ENCODE results near the gene RHOT2. TPM values are rescaled to one million over a fixed set of nuclear protein-coding genes. Genes with fewer than 3 reads are reported as not detected.

RHOT2 gene
- total RNA-seq, 2 donors from 2014 or later = 73.8 to 106 TPM

- no peak for DNase-seq
- intact Hi-C loops (cut with DNase I) = no loop called here
These were observed 24.9 kb upstream of the RHOT2 start for GRCh38 chr16:643050-643368.

GRCh38 chr16:644556-644955 lies 23.4 kb upstream of the RHOT2 start:
- ATAC-seq (no peak), DNase-seq (no peak)
- intact Hi-C loops (cut with DNase I) = no loop called here

More at GRCh38 chr16:643050-643368, 24.9 kb upstream of the RHOT2 start:
- no peak for ATAC-seq

GRCh38 chr16:645852-646678 lies 21.9 kb upstream of the RHOT2 start:
- no peak for ATAC-seq
- DNase-seq = no peak
- intact Hi-C loops (cut with DNase I) = no loop called here

- DNase-seq (no peak), ATAC-seq (no peak)
- intact Hi-C loops (cut with DNase I) = no loop called here
These were observed 21.2 kb upstream of the RHOT2 start for GRCh38 chr16:646679-647172.

- ATAC-seq = no peak
- intact Hi-C loops (cut with DNase I) = no loop called here
- no peak for DNase-seq
These were observed 20.6 kb upstream of the RHOT2 start for GRCh38 chr16:647173-647902.

- DNase-seq (no peak), ATAC-seq (no peak)
- intact Hi-C loops (cut with DNase I) = no loop called here
These were observed 19.7 kb upstream of the RHOT2 start for GRCh38 chr16:648071-648780.

- ATAC-seq (peak; percentile 93 to 94), DNase-seq (peak; percentile 97)
- intact Hi-C loops (cut with DNase I) = no loop called here
These were observed 18.9 kb upstream of the RHOT2 start, which contains the start of gene WDR90 for GRCh38 chr16:648781-649589. Gene WDR90, plus strand, starts transcription at chr16:649365. Its CDS starts 52 bp downstream, at chr16:649417.

- intact Hi-C loops (cut with DNase I) = no loop called here
- ATAC-seq = peak; percentile 1 to 2
- no peak for DNase-seq
These were observed 18.3 kb upstream of the RHOT2 start for GRCh38 chr16:649631-650030.

GRCh38 chr16:651844-652243 lies 16.1 kb upstream of the RHOT2 start:
- intact Hi-C loops (cut with DNase I) = no loop called here
- ATAC-seq (no peak), DNase-seq (no peak)

- ATAC-seq (no peak), DNase-seq (no peak)
- intact Hi-C loops (cut with DNase I) = no loop called here
These were observed 15.3 kb upstream of the RHOT2 start for GRCh38 chr16:652454-653305.

GRCh38 chr16:654034-654433 lies 13.9 kb upstream of the RHOT2 start:
- intact Hi-C loops (cut with DNase I) = no loop called here
- DNase-seq (no peak), ATAC-seq (no peak)

- intact Hi-C loops (cut with DNase I) = no loop called here
- no peak for DNase-seq
- ATAC-seq = no peak
These were observed 10.4 kb upstream of the RHOT2 start for GRCh38 chr16:657487-657886.

GRCh38 chr16:658679-659571 lies 9.0 kb upstream of the RHOT2 start:
- intact Hi-C loops (cut with DNase I) = no loop called here
- DNase-seq (no peak), ATAC-seq (no peak)

- ATAC-seq (no peak), DNase-seq (no peak)
- intact Hi-C loops (cut with DNase I) = loop anchor here in 1 of 2 donors (5.0 kb wide), 1 partner anchor 87 kb away; no protein-coding TSS in a partner anchor
These were observed 8.3 kb upstream of the RHOT2 start for GRCh38 chr16:659618-660017.

- ATAC-seq (peak in 1 of 2 donors; percentile 1), DNase-seq (no peak)
- intact Hi-C loops (cut with DNase I) = loop anchor here in 1 of 2 donors (5.0 kb wide), 1 partner anchor 88 kb away; no protein-coding TSS in a partner anchor
These were observed 7.8 kb upstream of the RHOT2 start for GRCh38 chr16:660132-660458.

- ATAC-seq (peak; percentile 79 to 90), DNase-seq (peak; percentile 92)
- intact Hi-C loops (cut with DNase I) = loop anchor here in 1 of 2 donors (5.0 kb wide), 1 partner anchor 88 kb away; no protein-coding TSS in a partner anchor
These were observed 7.3 kb upstream of the RHOT2 start for GRCh38 chr16:660459-661183.

Measured in left cardiac atrium (tissue), 4 donors.